ENCODE measurements around the gene CCDC171.
"Not testable (repeated sequence)": the region's sequence is repeated elsewhere in the genome, so short reads cannot be mapped to it uniquely, and the experiment has no call there.

The CCDC171 gene

GRCh38 chr9:15696979-15697378, 144.1 kb downstream of the CCDC171 start:
- DNase-seq (ENCODE audit: low read depth in 2 of 2), result no peak

GRCh38 chr9:15697446-15697851, 144.6 kb downstream of the CCDC171 start:
- DNase-seq (ENCODE audit: low read depth in 2 of 2), result no peak

- DNase-seq (ENCODE audit: low read depth in 2 of 2), result not testable (repeated sequence)
Observed at GRCh38 chr9:15699876-15700559, 147.2 kb downstream of the CCDC171 start.

GRCh38 chr9:15707000-15707399, 154.2 kb downstream of the CCDC171 start:
- no peak for DNase-seq (ENCODE audit: low read depth in 2 of 2)

- no peak for DNase-seq (ENCODE audit: low read depth in 2 of 2)
Observed at GRCh38 chr9:15711531-15711930, 158.7 kb downstream of the CCDC171 start.

- no peak for DNase-seq (ENCODE audit: low read depth in 2 of 2)
Observed at GRCh38 chr9:15711931-15712330, 159.1 kb downstream of the CCDC171 start.

GRCh38 chr9:15714746-15715145, 161.9 kb downstream of the CCDC171 start:
- DNase-seq (ENCODE audit: low read depth in 2 of 2), result no peak

GRCh38 chr9:15717290-15717967, 164.6 kb downstream of the CCDC171 start:
- no peak for DNase-seq (ENCODE audit: low read depth in 2 of 2)

GRCh38 chr9:15718423-15718822, 165.6 kb downstream of the CCDC171 start:
- DNase-seq (ENCODE audit: low read depth in 2 of 2), result no peak

- no peak for DNase-seq (ENCODE audit: low read depth in 2 of 2)
Observed at GRCh38 chr9:15720861-15721260, 168.0 kb downstream of the CCDC171 start.

- no peak for DNase-seq (ENCODE audit: low read depth in 2 of 2)
Observed at GRCh38 chr9:15722888-15723287, 170.0 kb downstream of the CCDC171 start.

GRCh38 chr9:15724016-15724415, 171.2 kb downstream of the CCDC171 start:
- no peak for DNase-seq (ENCODE audit: low read depth in 2 of 2)

- no peak for DNase-seq (ENCODE audit: low read depth in 2 of 2)
Observed at GRCh38 chr9:15724612-15725011, 171.8 kb downstream of the CCDC171 start.

GRCh38 chr9:15725953-15726352, 173.1 kb downstream of the CCDC171 start:
- DNase-seq (ENCODE audit: low read depth in 2 of 2), result no peak

- DNase-seq (ENCODE audit: low read depth in 2 of 2), result no peak
Observed at GRCh38 chr9:15729507-15729906, 176.7 kb downstream of the CCDC171 start.

GRCh38 chr9:15735083-15735857, 182.4 kb downstream of the CCDC171 start:
- no peak for DNase-seq (ENCODE audit: low read depth in 2 of 2)

- DNase-seq (ENCODE audit: low read depth in 2 of 2), result no peak
Observed at GRCh38 chr9:15736569-15736968, 183.7 kb downstream of the CCDC171 start.

GRCh38 chr9:15738011-15738410, 185.2 kb downstream of the CCDC171 start:
- no peak for DNase-seq (ENCODE audit: low read depth in 2 of 2)

- DNase-seq (ENCODE audit: low read depth in 2 of 2), result no peak
Observed at GRCh38 chr9:15741015-15741414, 188.2 kb downstream of the CCDC171 start.

GRCh38 chr9:15743512-15743911, 190.7 kb downstream of the CCDC171 start:
- no peak for DNase-seq (ENCODE audit: low read depth in 2 of 2)

GRCh38 chr9:15744196-15744595, 191.4 kb downstream of the CCDC171 start:
- DNase-seq (ENCODE audit: low read depth in 2 of 2), result no peak

- no peak for DNase-seq (ENCODE audit: low read depth in 2 of 2)
Observed at GRCh38 chr9:15746905-15747304, 194.1 kb downstream of the CCDC171 start.

- DNase-seq (ENCODE audit: low read depth in 2 of 2), result no peak
Observed at GRCh38 chr9:15755660-15756059, 202.8 kb downstream of the CCDC171 start.
